HG02623 (cell line): ENCODE data around the gene AGAP9.
"Not testable (repeated sequence)": the region's sequence is repeated elsewhere in the genome, so short reads cannot be mapped to it uniquely, and the experiment has no call there.

Experiments used
- ATAC-seq: cut with Tn5 transposase; IDR thresholded peaks from one replicate; pipeline ENCODE4 v1.9.1; 2021; ENCODE audit warnings: moderate library complexity; ENCODE audit not compliant: unreplicated experiment

The AGAP9 gene

GRCh38 chr10:47458466-47459154 is 64.8 kb downstream of the AGAP9 start:
- ATAC-seq: no peak

- no peak for ATAC-seq
Observed at GRCh38 chr10:47457826-47458225, 65.6 kb downstream of the AGAP9 start.

- no peak for ATAC-seq
Observed at GRCh38 chr10:47457528-47457820, 66.0 kb downstream of the AGAP9 start.

GRCh38 chr10:47456794-47457527 is 66.5 kb downstream of the AGAP9 start:
- no peak for ATAC-seq

GRCh38 chr10:47456079-47456785 is 67.2 kb downstream of the AGAP9 start:
- no peak for ATAC-seq

GRCh38 chr10:47455350-47456078 is 67.9 kb downstream of the AGAP9 start:
- ATAC-seq: not testable (repeated sequence)

- no peak for ATAC-seq
Observed at GRCh38 chr10:47454780-47455058, 68.7 kb downstream of the AGAP9 start.

GRCh38 chr10:47454008-47454779 is 69.2 kb downstream of the AGAP9 start:
- no peak for ATAC-seq

- no peak for ATAC-seq
Observed at GRCh38 chr10:47453141-47454007, 70.1 kb downstream of the AGAP9 start.

GRCh38 chr10:47452495-47453140 is 70.8 kb downstream of the AGAP9 start:
- no peak for ATAC-seq

GRCh38 chr10:47451998-47452494 is 71.4 kb downstream of the AGAP9 start:
- no peak for ATAC-seq
